Activated CD4-positive, alpha-beta T cell treated with anti-CD3 and anti-CD28 coated beads, Interleukin-2, amount 10 ng/mL, durations not matched to agents 7 days and 5 days (primary cell): Measurements from ENCODE around the gene SMDT1. TPM values are rescaled to one million over a fixed set of nuclear protein-coding genes. Genes with fewer than 3 reads are reported as not detected.

Experiments used
- CTCF ChIA-PET: fragments of 350-600 bp; sonication (Branson Sonifier 250); formaldehyde crosslinking; loops from one replicate; lab custom pipeline; 2021; ENCODE audit warnings: antibody characterized with exemption; lab: Charles Lee
- POLR2A ChIA-PET: fragments of 350-600 bp; sonication (Branson Sonifier 250); formaldehyde crosslinking; loops from one replicate; lab custom pipeline; 2021; ENCODE audit warnings: antibody characterized with exemption; lab: Charles Lee
- DNase-seq: peaks from one replicate; pipeline ENCODE4 v3.0.0-alpha.2; 2020
- H3K27ac Mint-ChIP-seq: one replicate; pipeline ENCODE4 v1.8.0; 2021; ENCODE audit warnings: mild to moderate bottlenecking, moderate library complexity, mixed read lengths
- H3K27me3 Mint-ChIP-seq: one replicate; pipeline ENCODE4 v1.8.0; 2021; ENCODE audit warnings: mixed read lengths
- H3K36me3 Mint-ChIP-seq: one replicate; pipeline ENCODE4 v1.8.0; 2021; ENCODE audit warnings: low read depth, mixed read lengths
- H3K4me1 Mint-ChIP-seq: one replicate; pipeline ENCODE4 v1.8.0; 2021; ENCODE audit warnings: mixed read lengths
- H3K4me3 Mint-ChIP-seq: one replicate; pipeline ENCODE4 v1.8.0; 2021; ENCODE audit warnings: mild to moderate bottlenecking, moderate library complexity, mixed read lengths
- H3K9me3 Mint-ChIP-seq: one replicate; pipeline ENCODE4 v1.8.0; 2021; ENCODE audit warnings: mixed read lengths
- total RNA-seq, 2 experiments: library from RNA; stranded (reverse); gene quantifications; one replicate each; pipeline ENCODE4 v1.2.3, GENCODE V29; 2021

Gene SMDT1
- total RNA-seq, 2 experiments from 2014 or later: 62.4 to 95.6 TPM

DNA sequence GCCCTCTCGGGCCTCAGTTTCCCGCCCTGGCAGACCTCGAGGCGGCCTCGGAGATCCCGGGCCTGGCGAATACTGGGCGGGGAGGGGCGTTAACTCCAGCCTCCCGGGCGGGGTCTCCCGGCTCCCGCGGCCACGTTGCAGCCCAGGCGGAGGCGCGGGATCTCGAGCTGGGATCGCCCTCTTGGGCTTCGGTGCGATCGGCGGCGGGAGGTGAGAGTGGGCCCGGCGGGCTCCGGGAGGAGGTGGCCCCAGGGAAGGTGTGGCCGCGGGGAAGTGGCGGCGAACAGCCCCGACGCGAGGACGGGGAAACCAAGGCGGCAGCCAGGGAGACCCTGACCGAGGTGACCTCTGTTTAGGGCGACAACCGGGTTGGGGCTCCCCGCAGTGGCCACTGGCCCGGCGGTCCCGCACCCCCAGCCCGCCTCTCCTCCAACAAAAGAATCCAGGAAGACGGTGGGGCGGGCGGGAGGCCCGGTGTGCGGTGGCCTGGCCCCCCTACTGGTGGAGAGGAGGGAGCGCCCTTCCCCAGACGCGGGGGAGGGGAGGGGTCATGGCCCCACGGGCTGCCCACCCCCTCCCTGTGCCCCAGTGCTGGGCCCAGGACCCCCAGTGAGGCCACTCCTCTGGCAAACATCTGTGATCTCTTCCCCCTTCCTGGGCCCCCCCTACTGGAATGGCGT lies 5.2 kb upstream of the SMDT1 start, which contains the start of gene PHETA2:
Gene PHETA2, plus strand, starts transcription at position 117 of the 680 bp plus-strand sequence. CDS start 3,046 bp downstream, outside the sequence.
- Mint-ChIP-seq H3K4me3 (peak within 1 kb of the TSS; percentile 51), H3K27ac (peak within 1 kb of the TSS; percentile 85), H3K9me3 (no peaks in the 10 kb centered on the region), H3K36me3 (peaks cover 3% of the 10 kb centered on the region), H3K27me3 (no peaks in the 10 kb centered on the region), H3K4me1 (peaks cover 52% of the 10 kb centered on the region)
- ChIA-PET POLR2A (no interaction called here), CTCF (interaction anchor here (1.0 to 2.5 kb wide), 2 partner anchors 12 to 16 kb away, joined by 3 to 19 read pairs; partner anchors contain the start of gene NDUFA6)
- peak; percentile 58 for DNase-seq

DNA sequence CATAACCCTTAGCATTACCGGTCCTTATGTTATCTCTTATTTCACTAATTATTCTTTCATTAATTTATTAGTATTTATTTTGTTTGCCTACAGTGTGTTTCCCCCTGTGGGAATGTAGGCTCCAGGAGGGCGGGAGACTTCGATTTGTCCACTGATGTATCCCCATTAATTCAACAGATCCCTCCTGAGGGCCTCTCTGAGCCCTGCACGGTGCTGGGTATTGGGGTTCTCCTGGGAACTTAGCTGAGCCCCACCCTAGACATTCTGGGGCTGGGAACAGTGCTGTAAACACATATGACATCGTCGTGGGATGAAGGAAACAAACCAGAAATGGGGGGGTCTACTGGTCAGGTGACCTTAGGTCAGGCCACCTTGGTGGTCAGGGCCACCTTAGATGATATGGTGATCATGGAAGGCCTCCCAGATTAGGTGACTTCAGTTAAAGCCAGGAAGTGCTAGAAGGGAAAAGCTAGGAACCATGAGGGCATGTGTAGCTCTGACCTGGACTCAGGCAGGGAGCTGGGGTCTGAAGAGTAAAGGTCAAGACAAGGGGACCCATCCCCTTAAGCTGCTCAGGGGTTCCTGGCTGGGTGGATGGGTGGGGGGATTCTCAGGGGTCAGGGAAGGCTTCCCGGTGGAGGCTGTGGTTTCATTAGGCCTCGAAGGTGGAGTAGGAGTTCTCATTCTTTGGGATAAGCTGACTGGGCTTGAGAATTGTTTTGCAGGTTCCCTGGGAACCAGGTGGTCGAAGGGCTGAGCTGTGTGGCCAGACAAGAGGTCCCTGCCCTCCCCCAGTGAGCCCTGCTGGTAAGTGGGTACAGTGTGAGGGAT lies 4.4 kb upstream of the SMDT1 start:
- Mint-ChIP-seq H3K9me3 (no peaks in the 10 kb centered on the region), H3K27me3 (no peaks in the 10 kb centered on the region), H3K27ac (peak overlapping the region; percentile 85), H3K4me3 (peak overlapping the region; percentile 51), H3K36me3 (peaks cover 3% of the 10 kb centered on the region), H3K4me1 (peaks cover 47% of the 10 kb centered on the region)
- ChIA-PET POLR2A (no interaction called here), CTCF (interaction anchor here (0.6 to 2.5 kb wide), 5 partner anchors 9 to 203 kb away, joined by 3 to 19 read pairs (median 3); partner anchors contain the start of genes NDUFA6 and TNFRSF13C)
- DNase-seq: no peak

DNA sequence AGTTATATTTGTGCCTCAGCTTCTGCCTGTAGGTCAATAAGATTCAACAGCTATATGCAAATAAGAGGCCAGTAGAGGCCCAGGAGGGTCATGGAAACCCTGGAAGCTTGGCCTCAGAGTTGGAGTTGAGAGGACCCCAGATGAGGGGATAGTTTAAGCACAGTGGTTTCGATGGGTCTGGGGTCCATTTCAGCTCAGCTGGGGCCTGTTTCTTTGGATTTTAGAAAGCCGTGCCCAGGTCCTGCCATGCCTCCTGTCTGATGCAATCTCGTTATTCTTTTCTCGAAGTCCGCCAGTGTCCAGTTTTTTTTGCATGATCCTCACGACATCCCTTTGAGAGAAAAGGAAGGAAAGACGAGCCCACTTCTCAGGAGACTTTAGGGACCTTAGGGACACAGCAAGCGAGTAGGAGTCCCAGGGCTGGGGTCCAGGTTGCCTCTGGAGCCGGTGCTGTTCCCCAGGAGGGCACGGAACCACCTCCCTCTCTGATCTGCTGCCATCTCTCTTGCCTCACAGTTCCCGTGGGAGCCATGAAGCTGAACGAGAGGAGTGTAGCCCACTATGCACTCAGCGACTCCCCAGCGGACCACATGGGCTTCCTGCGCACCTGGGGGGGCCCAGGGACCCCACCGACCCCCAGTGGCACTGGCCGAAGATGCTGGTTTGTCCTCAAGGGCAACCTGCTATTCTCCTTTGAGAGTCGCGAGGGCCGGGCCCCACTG lies 2.6 kb upstream of the SMDT1 start:
- Mint-ChIP-seq H3K36me3 (peaks cover 7% of the 10 kb centered on the region), H3K27me3 (no peaks in the 10 kb centered on the region), H3K4me1 (peaks cover 40% of the 10 kb centered on the region), H3K9me3 (no peaks in the 10 kb centered on the region), H3K4me3 (no peak overlapping the region), H3K27ac (no peak overlapping the region)
- ChIA-PET POLR2A (no interaction called here), CTCF (interaction anchor here (2.5 to 6.2 kb wide), 2 partner anchors 13 kb away, joined by 19 to 50 read pairs; partner anchors contain the start of gene NDUFA6)
- no peak for DNase-seq

DNA sequence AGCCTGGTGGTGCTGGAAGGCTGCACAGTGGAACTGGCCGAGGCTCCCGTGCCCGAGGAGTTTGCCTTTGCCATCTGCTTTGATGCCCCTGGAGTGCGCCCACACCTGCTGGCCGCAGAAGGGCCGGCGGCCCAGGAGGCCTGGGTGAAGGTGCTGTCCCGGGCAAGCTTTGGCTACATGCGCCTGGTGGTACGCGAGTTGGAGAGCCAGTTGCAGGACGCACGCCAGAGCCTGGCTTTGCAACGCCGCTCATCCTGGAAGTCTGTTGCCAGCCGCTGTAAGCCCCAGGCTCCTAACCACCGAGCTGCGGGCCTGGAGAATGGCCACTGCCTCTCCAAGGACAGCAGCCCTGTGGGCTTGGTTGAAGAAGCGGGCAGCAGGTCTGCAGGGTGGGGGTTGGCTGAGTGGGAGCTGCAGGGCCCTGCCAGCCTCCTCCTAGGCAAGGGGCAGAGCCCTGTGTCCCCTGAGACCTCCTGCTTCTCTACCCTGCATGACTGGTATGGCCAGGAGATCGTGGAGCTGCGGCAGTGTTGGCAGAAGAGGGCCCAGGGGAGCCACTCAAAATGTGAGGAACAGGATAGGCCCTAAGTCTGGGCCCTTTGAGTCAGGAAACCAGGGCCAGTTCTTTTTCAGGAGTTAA lies 1.9 kb upstream of the SMDT1 start:
- H3K27me3 Mint-ChIP-seq: no peaks in the 10 kb centered on the region
- CTCF ChIA-PET: interaction anchor here (2.6 to 6.2 kb wide), 2 partner anchors 8 to 13 kb away, joined by 10 to 50 read pairs; partner anchors contain the start of genes NAGA and NDUFA6
- H3K9me3 Mint-ChIP-seq: no peaks in the 10 kb centered on the region
- no peak for DNase-seq
- H3K27ac Mint-ChIP-seq: peak overlapping the region; percentile 96
- no peak overlapping the region for H3K4me3 Mint-ChIP-seq
- peaks cover 13% of the 10 kb centered on the region for H3K36me3 Mint-ChIP-seq
- H3K4me1 Mint-ChIP-seq: peaks cover 42% of the 10 kb centered on the region
- POLR2A ChIA-PET: no interaction called here

DNA sequence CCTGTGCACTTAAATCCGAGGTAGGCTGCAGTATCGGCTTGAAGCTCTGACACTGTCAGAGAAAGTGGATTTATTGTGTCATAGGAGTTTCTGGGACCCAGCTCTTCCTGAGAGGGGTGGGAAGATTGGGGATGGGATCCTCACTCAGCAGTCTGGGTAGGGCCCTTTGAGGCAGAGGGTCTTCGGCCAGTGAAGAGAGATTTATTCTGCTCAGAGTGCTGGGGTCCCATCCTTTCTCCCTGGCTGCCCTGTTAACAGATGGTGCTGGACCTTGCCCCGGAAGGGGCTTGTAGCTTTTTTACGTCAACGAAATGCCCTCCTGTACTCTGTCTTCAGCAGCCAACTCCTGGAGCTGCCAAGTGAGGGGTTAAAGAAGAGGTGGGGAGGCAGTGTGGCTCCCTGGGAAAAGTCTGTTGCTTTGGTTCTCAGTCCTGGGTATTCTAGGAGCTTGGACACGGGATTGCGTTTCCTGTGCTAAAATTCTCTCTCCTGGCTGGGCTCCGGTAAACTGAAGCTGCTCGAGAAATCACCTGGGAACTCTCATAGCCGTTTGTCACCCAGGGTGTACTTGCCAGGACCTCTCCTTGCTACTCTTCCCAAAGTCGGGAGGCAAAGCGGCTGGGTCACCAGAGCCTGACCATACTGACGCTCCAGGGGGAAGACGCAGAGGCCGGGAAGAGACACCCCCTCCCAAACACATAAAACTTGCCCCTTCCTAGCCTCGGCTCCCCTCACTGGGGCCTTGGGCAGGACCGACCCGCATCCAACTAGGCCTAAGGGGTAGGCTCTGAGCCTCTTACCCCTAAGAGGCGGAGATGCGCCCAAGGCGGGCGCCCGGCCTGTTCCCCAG lies 806 bp upstream of the SMDT1 start:
- Mint-ChIP-seq H3K4me1 (peaks cover 37% of the 10 kb centered on the region), H3K36me3 (peaks cover 21% of the 10 kb centered on the region), H3K4me3 (peak overlapping the region; percentile 96), H3K27ac (peak overlapping the region; percentile 96), H3K27me3 (no peaks in the 10 kb centered on the region), H3K9me3 (no peaks in the 10 kb centered on the region)
- ChIA-PET POLR2A (interaction anchor here (0.6 to 1.0 kb wide), 2 partner anchors 12 to 536 kb away, joined by 3 read pairs; partner anchors contain the start of genes NDUFA6 and POLDIP3), CTCF (interaction anchor here (0.7 to 6.2 kb wide), 4 partner anchors 9 to 164 kb away, joined by 3 to 50 read pairs (median 8); partner anchors contain the start of genes NAGA and NDUFA6)
- DNase-seq: no peak

DNA sequence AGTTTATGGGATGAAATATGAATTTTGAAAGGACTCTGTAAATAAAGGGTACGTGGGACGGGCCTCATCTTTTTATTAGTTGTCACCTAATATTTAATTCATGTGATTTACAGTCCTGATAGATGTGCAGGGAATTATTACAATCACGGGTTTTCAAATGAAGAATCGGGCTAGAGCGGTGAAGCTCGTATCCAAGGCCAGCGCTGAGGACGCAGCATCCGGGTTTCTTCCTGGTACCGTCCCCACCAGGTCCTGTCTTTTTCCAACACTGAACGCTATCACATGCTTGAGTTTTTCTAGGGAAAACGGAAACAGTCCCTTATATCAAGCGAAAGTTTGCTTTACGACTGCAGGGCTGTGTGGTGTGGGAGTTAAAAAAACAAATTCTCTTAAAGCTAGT lies 787 bp downstream of the SMDT1 start:
- peak overlapping the region; percentile 96 for H3K4me3 Mint-ChIP-seq
- H3K9me3 Mint-ChIP-seq: no peaks in the 10 kb centered on the region
- H3K36me3 Mint-ChIP-seq: peaks cover 27% of the 10 kb centered on the region
- H3K4me1 Mint-ChIP-seq: peaks cover 31% of the 10 kb centered on the region
- H3K27ac Mint-ChIP-seq: peak overlapping the region; percentile 96
- peak; percentile 25 for DNase-seq
- H3K27me3 Mint-ChIP-seq: no peaks in the 10 kb centered on the region
- CTCF ChIA-PET: interaction anchor here (1.1 to 6.2 kb wide), 3 partner anchors 10 to 37 kb away, joined by 3 to 50 read pairs (median 10); partner anchors contain the start of genes NAGA and NDUFA6
- POLR2A ChIA-PET: interaction anchor here (1.1 to 1.2 kb wide), 2 partner anchors 9 to 358 kb away, joined by 3 to 4 read pairs; no protein-coding TSS in a partner anchor

DNA sequence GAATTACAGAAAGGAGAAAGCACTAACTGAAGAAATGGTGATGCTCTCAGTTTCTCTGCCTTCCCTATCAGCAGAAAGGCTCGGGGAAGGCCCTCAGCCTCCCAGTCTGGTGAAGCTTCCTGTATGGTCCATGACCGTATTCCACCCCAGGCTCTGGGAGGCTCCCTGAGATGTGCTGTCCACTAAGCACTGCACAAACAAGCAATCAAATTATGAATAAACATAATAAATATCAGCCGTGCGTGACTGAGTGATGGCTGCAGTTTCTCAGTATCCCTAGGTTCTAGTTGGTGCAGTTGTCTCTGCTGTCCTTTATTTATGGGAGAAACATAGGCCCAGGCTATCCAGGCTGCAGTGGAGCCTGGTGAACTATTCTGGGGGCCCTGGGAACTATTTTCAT lies 3.6 kb downstream of the SMDT1 start:
- H3K4me1 Mint-ChIP-seq: peaks cover 32% of the 10 kb centered on the region
- ChIA-PET CTCF (interaction anchor here (0.6 to 6.2 kb wide), 2 partner anchors 7 to 36 kb away, joined by 3 to 50 read pairs; partner anchors contain the start of gene NDUFA6), POLR2A (no interaction called here)
- H3K27me3 Mint-ChIP-seq: no peaks in the 10 kb centered on the region
- peaks cover 46% of the 10 kb centered on the region for H3K36me3 Mint-ChIP-seq
- H3K4me3 Mint-ChIP-seq: no peak overlapping the region
- no peaks in the 10 kb centered on the region for H3K9me3 Mint-ChIP-seq
- DNase-seq: no peak
- peak overlapping the region; percentile 25 for H3K27ac Mint-ChIP-seq

DNA sequence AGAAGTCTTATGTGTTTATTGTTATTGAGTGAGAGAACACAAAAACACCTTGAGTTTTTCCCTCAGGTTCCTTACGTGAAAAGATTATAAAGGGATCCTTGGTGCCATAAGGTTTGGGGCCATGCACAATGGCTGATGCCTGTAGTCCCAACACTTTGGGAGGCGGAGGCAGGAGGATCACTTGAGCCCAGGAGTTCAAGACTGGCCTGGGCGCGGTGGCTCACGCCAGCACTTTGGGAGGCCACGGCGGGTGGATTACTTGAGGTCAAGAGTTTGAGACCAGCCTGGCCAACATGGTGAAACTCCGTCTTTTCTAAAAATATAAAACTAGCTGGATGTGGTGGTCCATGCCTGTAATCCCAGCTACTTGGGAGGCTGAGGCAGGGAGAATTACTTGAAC lies 5.4 kb downstream of the SMDT1 start:
- POLR2A ChIA-PET: no interaction called here
- CTCF ChIA-PET: interaction anchor here (0.7 to 0.9 kb wide), 2 partner anchors 9 to 10 kb away, joined by 3 read pairs; no protein-coding TSS in a partner anchor
- no peak for DNase-seq
- Mint-ChIP-seq H3K36me3 (peaks cover 58% of the 10 kb centered on the region), H3K4me1 (peaks cover 35% of the 10 kb centered on the region), H3K9me3 (peaks cover 7% of the 10 kb centered on the region), H3K27ac (no peak overlapping the region), H3K4me3 (no peak overlapping the region), H3K27me3 (no peaks in the 10 kb centered on the region)

DNA sequence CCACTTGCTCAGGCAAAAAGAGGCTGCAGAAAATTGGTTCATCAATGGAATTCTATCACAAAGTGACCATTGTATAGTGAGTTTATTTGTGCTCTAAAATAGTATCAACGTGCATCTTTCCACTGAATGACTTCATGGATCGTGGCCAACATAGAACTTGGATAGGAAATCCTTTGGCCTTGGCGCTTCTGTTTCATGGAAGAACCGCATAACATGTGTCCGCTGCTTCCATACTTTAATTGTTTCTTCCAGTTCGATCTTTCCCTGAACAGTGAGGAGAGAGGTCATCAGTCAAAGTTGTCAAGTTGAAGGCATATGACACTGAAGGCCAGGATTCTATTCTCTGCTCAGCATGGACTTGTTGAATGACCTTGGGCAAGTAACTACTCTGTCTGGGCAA lies 6.6 kb downstream of the SMDT1 start:
- H3K27me3 Mint-ChIP-seq: no peaks in the 10 kb centered on the region
- peaks cover 7% of the 10 kb centered on the region for H3K9me3 Mint-ChIP-seq
- DNase-seq: no peak
- POLR2A ChIA-PET: no interaction called here
- no peak overlapping the region for H3K27ac Mint-ChIP-seq
- peaks cover 33% of the 10 kb centered on the region for H3K4me1 Mint-ChIP-seq
- peaks cover 64% of the 10 kb centered on the region for H3K36me3 Mint-ChIP-seq
- CTCF ChIA-PET: interaction anchor here (0.5 kb wide), 1 partner anchor 359 kb away, joined by 3 read pairs; no protein-coding TSS in a partner anchor
- no peak overlapping the region for H3K4me3 Mint-ChIP-seq

DNA sequence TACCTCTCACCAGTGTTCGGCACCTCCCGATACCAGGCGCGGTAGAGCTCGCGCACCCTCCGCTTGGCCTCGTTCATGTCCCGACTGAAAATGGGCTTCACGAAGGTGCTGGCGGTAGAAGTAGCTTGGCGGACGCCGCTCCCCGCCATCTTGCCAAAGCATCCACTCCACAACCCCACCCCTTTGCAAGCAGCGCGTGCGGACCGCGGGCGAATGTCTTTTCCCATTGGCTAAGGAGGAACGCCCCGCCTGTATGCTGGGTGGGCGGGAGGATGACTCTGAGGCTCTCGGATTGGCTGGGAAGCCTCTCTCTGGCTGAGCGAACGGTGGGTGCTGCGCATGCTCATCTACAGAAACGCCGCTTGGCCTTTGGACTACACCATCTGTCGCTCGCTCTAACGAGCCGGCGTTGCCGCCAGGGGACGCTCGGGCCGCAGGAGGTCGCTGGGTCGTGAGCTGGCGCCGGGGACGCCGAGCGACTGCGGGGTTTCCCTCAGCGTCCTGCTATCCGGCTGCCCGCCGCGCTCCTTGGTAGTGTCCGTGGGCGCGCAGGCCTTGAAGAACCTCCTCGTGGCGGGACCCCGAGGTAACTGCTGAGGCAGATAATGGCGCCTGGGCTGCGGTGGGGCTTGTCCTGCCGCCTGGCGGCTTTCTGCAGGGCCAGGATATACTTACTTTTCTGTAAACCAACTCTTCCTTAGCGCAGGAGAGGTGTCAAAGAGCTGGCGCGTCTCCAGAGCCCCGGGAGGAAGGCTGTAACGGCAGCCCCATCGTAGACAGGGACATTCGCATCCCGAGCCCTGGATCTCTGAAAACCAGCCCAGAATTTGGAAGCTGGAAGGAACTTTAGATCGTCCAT lies 11.3 kb downstream of the SMDT1 start, which contains the start of gene NDUFA6:
Gene NDUFA6, minus strand, starts transcription at position 177 of the 859 bp plus-strand sequence. Its CDS starts 28 bp downstream, at position 149.
- ChIA-PET CTCF (interaction anchor here (0.6 to 4.0 kb wide), 44 partner anchors 9 to 361 kb away, joined by 3 to 50 read pairs (median 4); partner anchors contain the start of genes NAGA, NFAM1, SMDT1 and SMIM45), POLR2A (interaction anchor here (0.6 to 1.3 kb wide), 5 partner anchors 11 to 258 kb away, joined by 3 to 5 read pairs (median 3); partner anchors contain the start of genes NAGA and SMDT1)
- peaks cover 29% of the 10 kb centered on the region for H3K4me1 Mint-ChIP-seq
- peak within 1 kb of the TSS; percentile 98 for H3K4me3 Mint-ChIP-seq
- peaks cover 33% of the 10 kb centered on the region for H3K36me3 Mint-ChIP-seq
- peaks cover 7% of the 10 kb centered on the region for H3K9me3 Mint-ChIP-seq
- peak within 1 kb of the TSS; percentile 99 for H3K27ac Mint-ChIP-seq
- H3K27me3 Mint-ChIP-seq: no peaks in the 10 kb centered on the region
- DNase-seq: peak; percentile 99
